Activated naive CD8-positive, alpha-beta T cell treated with anti-CD3 and anti-CD28 coated beads, Interleukin-2, amount 10 ng/mL, durations not matched to agents 7 days and 5 days (primary cell): ENCODE measurements around the gene CIAPIN1. TPM values are rescaled to one million over a fixed set of nuclear protein-coding genes. Genes with fewer than 3 reads are reported as not detected.

Source experiments
- ATAC-seq: fragments of 150-1000 bp; cut with Tn5 transposase; one replicate; pipeline ENCODE4 v1.10.0; 2021; ENCODE audit warnings: low read depth, moderate library complexity
- POLR2A ChIA-PET: fragments of 350-600 bp; sonication (Branson Sonifier 250); formaldehyde crosslinking; loops from one replicate; lab custom pipeline; 2021; ENCODE audit warnings: antibody characterized with exemption; lab: Charles Lee
- DNase-seq: peaks from one replicate; pipeline ENCODE4 v3.0.0; 2021
- H3K27ac Mint-ChIP-seq: one replicate; pipeline ENCODE4 v1.8.0; 2022; ENCODE audit warnings: mild to moderate bottlenecking, mixed read lengths
- H3K27me3 Mint-ChIP-seq: one replicate; pipeline ENCODE4 v1.8.0; 2022; ENCODE audit warnings: mild to moderate bottlenecking, moderate library complexity, mixed read lengths
- H3K36me3 Mint-ChIP-seq: one replicate; pipeline ENCODE4 v1.8.0; 2021; ENCODE audit warnings: mild to moderate bottlenecking, mixed read lengths
- H3K4me1 Mint-ChIP-seq: one replicate; pipeline ENCODE4 v1.8.0; 2021; ENCODE audit warnings: mixed read lengths
- H3K4me3 Mint-ChIP-seq: one replicate; pipeline ENCODE4 v1.8.0; 2022; ENCODE audit warnings: mild to moderate bottlenecking, moderate library complexity, mixed read lengths
- H3K9me3 Mint-ChIP-seq: one replicate; pipeline ENCODE4 v1.8.0; 2021; ENCODE audit warnings: mixed read lengths
- total RNA-seq, 2 experiments: library from RNA; stranded (reverse); gene quantifications; one replicate each; pipeline ENCODE4 v1.2.3, GENCODE V29; 2021

CIAPIN1 gene
- total RNA-seq, 2 experiments from 2014 or later: 36.7 to 37.7 TPM

DNA sequence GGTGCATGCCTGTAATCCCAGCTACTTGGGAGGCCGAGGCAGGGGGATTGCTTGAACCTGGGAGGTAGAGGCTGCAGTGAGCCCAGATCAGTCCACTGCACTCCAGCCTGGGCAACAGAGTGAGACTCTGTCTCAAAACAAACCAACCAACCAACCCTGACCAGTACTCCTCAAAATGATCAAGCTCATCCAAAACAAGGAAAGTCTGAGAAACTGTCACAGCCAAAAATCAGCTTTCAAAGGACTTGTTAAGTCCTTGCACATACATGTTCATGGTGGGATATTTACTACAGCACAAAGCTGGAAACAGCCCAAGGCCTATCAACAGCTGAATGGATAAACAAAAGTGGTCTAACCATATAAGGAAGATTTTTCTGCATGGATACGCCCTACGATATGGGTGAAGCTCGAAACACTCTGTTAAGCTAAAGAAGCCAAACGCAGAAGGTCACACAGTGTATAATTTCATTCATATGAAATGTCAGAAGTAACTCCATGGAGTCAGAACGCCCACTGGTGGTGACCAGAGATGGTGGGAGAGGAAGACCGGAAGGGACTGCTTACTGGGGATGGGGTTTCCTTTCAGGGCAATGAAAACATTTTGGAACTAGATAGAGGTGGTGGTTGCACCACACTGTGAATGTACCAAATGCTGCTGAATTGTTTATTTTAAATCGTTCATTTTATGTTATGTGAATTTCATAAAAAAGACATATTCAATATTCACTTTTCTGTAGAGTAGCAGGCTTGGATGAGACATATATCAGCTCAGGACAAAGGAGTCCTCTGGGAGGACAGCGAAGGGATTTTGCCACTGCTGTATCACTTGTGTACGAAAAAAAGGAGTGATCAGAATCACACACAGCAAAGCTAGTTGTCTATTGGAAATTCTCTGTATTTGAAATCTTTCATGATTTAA, 24.9 kb downstream of the CIAPIN1 start:
- H3K27ac Mint-ChIP-seq: no peak overlapping the region
- POLR2A ChIA-PET: interaction anchor here (1.4 kb wide), 1 partner anchor 40 kb away, joined by 4 read pairs; the partner anchor contains the start of gene POLR2C

GRCh38 chr16:57419506-57419905, 27.7 kb downstream of the CIAPIN1 start:
- DNase-seq: no peak
- peaks cover 18% of the 10 kb centered on the region for H3K4me1 Mint-ChIP-seq
- H3K27ac Mint-ChIP-seq: peak overlapping the region; percentile 40
- H3K27me3 Mint-ChIP-seq: no peaks in the 10 kb centered on the region
- no peaks in the 10 kb centered on the region for H3K36me3 Mint-ChIP-seq
- H3K9me3 Mint-ChIP-seq: no peaks in the 10 kb centered on the region
- no peak for ATAC-seq
- POLR2A ChIA-PET: interaction anchor here (1.7 to 4.0 kb wide), 3 partner anchors 27 to 119 kb away, joined by 6 to 25 read pairs (median 8); partner anchors contain the start of genes CIAPIN1 and COQ9
- peak overlapping the region; percentile 25 for H3K4me3 Mint-ChIP-seq

More for the DNA sequence above, 24.9 kb downstream of the CIAPIN1 start:
- Mint-ChIP-seq H3K36me3 (peaks cover under 1% of the 10 kb centered on the region), H3K9me3 (no peaks in the 10 kb centered on the region), H3K4me3 (no peak overlapping the region), H3K4me1 (peaks cover 15% of the 10 kb centered on the region), H3K27me3 (no peaks in the 10 kb centered on the region)
- DNase-seq (no peak), ATAC-seq (no peak)

DNA sequence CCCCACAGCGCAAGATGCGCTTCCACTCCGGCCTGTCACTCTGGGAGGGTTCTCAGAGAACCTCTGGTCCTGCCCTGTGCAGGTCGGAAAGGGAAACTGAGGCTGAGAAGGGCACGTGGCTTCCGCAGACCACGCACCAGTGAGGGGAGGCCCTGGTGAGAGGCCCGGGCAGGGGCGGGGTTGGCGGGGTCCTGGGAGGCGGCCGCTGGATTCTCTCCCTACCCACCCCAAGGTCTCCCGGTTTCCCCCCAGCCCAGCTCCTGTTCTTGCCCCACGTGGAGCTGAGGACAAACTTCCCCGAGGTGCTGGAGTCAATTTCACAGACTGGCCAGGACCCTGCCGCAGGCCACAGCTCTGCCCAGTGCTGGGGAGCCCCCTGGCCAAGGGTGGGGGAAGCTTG, 31.1 kb downstream of the CIAPIN1 start:
- Mint-ChIP-seq H3K27ac (no peak overlapping the region), H3K27me3 (no peaks in the 10 kb centered on the region), H3K4me1 (peaks cover 18% of the 10 kb centered on the region), H3K4me3 (no peak overlapping the region), H3K9me3 (no peaks in the 10 kb centered on the region), H3K36me3 (no peaks in the 10 kb centered on the region)
- no peak for DNase-seq
- no peak for ATAC-seq
- POLR2A ChIA-PET: interaction anchor here (0.6 to 4.0 kb wide), 9 partner anchors 11 to 201 kb away, joined by 3 to 25 read pairs (median 4); partner anchors contain the start of genes CIAPIN1, COQ9 and POLR2C

GRCh38 chr16:57413733-57414132, 33.5 kb downstream of the CIAPIN1 start:
- Mint-ChIP-seq H3K27me3 (no peaks in the 10 kb centered on the region), H3K36me3 (no peaks in the 10 kb centered on the region), H3K27ac (no peak overlapping the region), H3K4me3 (no peak overlapping the region), H3K9me3 (no peaks in the 10 kb centered on the region), H3K4me1 (peaks cover 13% of the 10 kb centered on the region)
- POLR2A ChIA-PET: no interaction called here
- ATAC-seq (no peak), DNase-seq (no peak)

- Mint-ChIP-seq H3K36me3 (no peaks in the 10 kb centered on the region), H3K4me1 (peaks cover 11% of the 10 kb centered on the region), H3K27me3 (no peaks in the 10 kb centered on the region), H3K9me3 (no peaks in the 10 kb centered on the region), H3K27ac (no peak overlapping the region), H3K4me3 (no peak overlapping the region)
- DNase-seq (no peak), ATAC-seq (no peak)
- POLR2A ChIA-PET: interaction anchor here (0.6 kb wide), 1 partner anchor 81 kb away, joined by 3 read pairs; no protein-coding TSS in a partner anchor
These were observed 33.9 kb downstream of the CIAPIN1 start for GRCh38 chr16:57413301-57413730.

DNA sequence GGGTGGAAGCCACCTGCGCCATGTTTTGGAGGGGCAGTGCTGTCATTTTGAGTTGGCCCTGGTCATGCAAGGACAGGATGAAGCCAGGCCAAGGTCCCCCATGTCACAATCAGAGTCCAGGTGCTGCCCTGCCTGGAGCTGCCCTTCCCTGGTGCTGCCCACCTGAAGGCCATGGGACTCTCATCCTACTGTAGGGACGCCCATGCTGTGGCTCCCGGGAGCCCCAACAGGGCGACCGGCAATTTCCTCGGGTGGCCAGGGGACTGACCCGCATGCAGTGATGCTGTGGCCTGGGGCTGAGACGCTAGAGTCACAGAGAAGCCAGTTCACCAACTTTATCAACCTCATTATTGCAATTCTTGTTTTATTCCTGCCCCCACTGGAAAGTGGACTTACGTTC, 34.6 kb downstream of the CIAPIN1 start:
- POLR2A ChIA-PET: no interaction called here
- no peak overlapping the region for H3K27ac Mint-ChIP-seq

DNA sequence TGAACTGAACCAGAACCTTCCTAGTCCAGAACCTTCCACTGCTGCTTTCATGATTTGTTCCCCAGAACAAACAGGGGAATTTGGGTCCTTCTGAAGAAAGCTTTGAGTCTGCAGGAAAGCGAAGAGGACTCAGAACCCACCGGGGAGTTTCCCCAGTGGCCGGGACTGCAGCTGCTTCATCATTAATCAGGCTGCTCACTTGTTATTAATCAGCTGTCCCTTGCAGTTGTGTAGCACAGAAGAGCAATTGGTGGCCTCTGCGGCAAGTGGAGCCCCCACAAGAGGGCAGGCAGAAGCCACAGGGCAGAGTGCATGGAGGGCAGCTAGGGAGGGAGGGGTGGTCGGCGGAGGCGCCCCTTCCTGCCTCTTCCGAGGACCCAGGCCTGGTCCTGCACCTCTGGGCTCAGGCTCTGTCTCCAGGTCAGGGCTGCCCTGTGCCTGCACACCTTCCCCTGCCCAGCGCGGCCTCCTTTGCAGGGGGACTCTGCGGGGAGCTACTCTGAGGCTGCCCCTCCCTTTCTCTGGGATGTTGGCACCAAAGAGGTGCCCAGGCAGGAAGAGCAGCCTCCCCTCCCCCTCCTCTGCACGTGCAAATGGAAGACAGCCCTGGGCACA, 35.7 kb downstream of the CIAPIN1 start:
- POLR2A ChIA-PET: no interaction called here
- ATAC-seq: no peak
- H3K27me3 Mint-ChIP-seq: no peaks in the 10 kb centered on the region

More for the DNA sequence above, 34.6 kb downstream of the CIAPIN1 start:
- H3K4me3 Mint-ChIP-seq: no peak overlapping the region
- no peaks in the 10 kb centered on the region for H3K36me3 Mint-ChIP-seq
- no peaks in the 10 kb centered on the region for H3K27me3 Mint-ChIP-seq
- ATAC-seq (no peak), DNase-seq (no peak)
- H3K4me1 Mint-ChIP-seq: peaks cover 8% of the 10 kb centered on the region
- no peaks in the 10 kb centered on the region for H3K9me3 Mint-ChIP-seq

GRCh38 chr16:57409870-57410587, 37.2 kb downstream of the CIAPIN1 start:
- Mint-ChIP-seq H3K9me3 (no peaks in the 10 kb centered on the region), H3K4me1 (peaks cover 4% of the 10 kb centered on the region), H3K27me3 (no peaks in the 10 kb centered on the region), H3K27ac (no peak overlapping the region), H3K36me3 (no peaks in the 10 kb centered on the region), H3K4me3 (no peak overlapping the region)
- ATAC-seq: no peak
- no peak for DNase-seq
- POLR2A ChIA-PET: no interaction called here

More for the DNA sequence above, 35.7 kb downstream of the CIAPIN1 start:
- Mint-ChIP-seq H3K4me3 (no peak overlapping the region), H3K36me3 (no peaks in the 10 kb centered on the region), H3K4me1 (peaks cover 4% of the 10 kb centered on the region), H3K9me3 (no peaks in the 10 kb centered on the region), H3K27ac (no peak overlapping the region)
- no peak for DNase-seq

DNA sequence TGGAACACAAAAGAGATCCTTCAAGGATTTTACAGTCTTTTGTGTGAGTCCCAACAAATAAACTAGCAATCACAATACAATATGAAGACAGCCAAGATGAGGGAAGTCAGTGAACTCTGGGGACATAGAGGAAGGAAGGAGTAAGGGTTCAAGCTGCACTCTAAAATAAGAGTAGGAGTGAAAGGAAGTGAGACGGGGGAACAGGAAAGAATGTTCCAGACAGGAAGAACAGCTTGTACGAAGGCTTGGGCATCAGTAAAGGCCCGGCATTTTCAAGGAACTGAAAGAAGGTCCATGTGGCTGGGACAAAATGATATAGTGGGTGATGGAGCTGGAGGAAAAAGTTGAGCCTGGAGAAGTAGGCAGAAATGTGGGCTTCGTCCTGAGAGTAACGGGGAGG, 38.1 kb downstream of the CIAPIN1 start:
- Mint-ChIP-seq H3K4me3 (no peak overlapping the region), H3K27ac (no peak overlapping the region), H3K36me3 (no peaks in the 10 kb centered on the region), H3K4me1 (peaks cover 4% of the 10 kb centered on the region), H3K9me3 (no peaks in the 10 kb centered on the region), H3K27me3 (no peaks in the 10 kb centered on the region)
- ATAC-seq: no peak
- POLR2A ChIA-PET: no interaction called here
- no peak for DNase-seq

GRCh38 chr16:57407521-57408353, 39.4 kb downstream of the CIAPIN1 start:
- Mint-ChIP-seq H3K27me3 (peaks cover 1% of the 10 kb centered on the region), H3K4me1 (peaks cover 4% of the 10 kb centered on the region), H3K9me3 (no peaks in the 10 kb centered on the region), H3K4me3 (no peak overlapping the region), H3K27ac (no peak overlapping the region), H3K36me3 (no peaks in the 10 kb centered on the region)
- ATAC-seq (no peak), DNase-seq (no peak)
- POLR2A ChIA-PET: no interaction called here

GRCh38 chr16:57406881-57407280, 40.3 kb downstream of the CIAPIN1 start:
- H3K36me3 Mint-ChIP-seq: no peaks in the 10 kb centered on the region
- H3K4me3 Mint-ChIP-seq: no peak overlapping the region
- peaks cover 1% of the 10 kb centered on the region for H3K27me3 Mint-ChIP-seq
- POLR2A ChIA-PET: no interaction called here
- peaks cover 4% of the 10 kb centered on the region for H3K4me1 Mint-ChIP-seq
- no peak for DNase-seq
- ATAC-seq: no peak
- no peaks in the 10 kb centered on the region for H3K9me3 Mint-ChIP-seq
- H3K27ac Mint-ChIP-seq: no peak overlapping the region

DNA sequence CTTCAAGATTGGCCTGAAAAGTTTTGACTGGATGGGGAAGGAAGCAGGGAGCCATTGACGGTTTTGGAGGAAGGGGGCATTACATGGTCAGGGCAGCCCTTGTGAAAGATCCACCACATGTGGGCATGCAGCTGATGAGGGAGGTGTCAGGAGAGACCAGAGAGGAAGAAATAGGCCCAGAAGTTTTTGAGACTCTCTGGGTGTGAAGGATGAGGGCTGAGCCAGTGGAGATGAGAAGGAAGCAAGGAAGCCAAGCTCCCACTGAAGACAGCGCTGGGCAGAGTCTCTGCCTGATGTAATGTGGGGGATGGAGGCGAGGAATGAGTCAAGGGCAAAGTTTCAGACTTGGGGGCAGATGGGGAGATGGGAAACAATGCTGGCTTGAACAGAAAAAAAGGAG, 42.1 kb downstream of the CIAPIN1 start:
- Mint-ChIP-seq H3K9me3 (no peaks in the 10 kb centered on the region), H3K27me3 (peaks cover 1% of the 10 kb centered on the region), H3K27ac (no peak overlapping the region), H3K36me3 (no peaks in the 10 kb centered on the region), H3K4me3 (no peak overlapping the region), H3K4me1 (peaks cover 4% of the 10 kb centered on the region)
- ATAC-seq: no peak
- POLR2A ChIA-PET: interaction anchor here (0.9 kb wide), 2 partner anchors 11 to 12 kb away, joined by 3 to 4 read pairs; no protein-coding TSS in a partner anchor
- DNase-seq: no peak
